Ovary (tissue), 9 donors: ENCODE measurements around the gene GLDN. TPM values are rescaled to one million over a fixed set of nuclear protein-coding genes. Genes with fewer than 3 reads are reported as not detected.

ENCODE experiments used
- DNase-seq, 5 donors: peaks; one replicate each; pipeline ENCODE4 v3.0.0-alpha.2; 2019 to 2020
- H3K27ac ChIP-seq, 2 donors: fragments of 200-600 bp; one replicate each; pipeline versions ENCODE4 v1.5.1 to v1.8.0; 2019 to 2022
- H3K27me3 ChIP-seq: fragments of 200-600 bp; one replicate; pipeline ENCODE4 v1.8.0; 2022
- H3K36me3 ChIP-seq: fragments of 200-600 bp; sonication (generic); one replicate; pipeline ENCODE4 v1.5.1; 2019
- H3K4me1 ChIP-seq: one replicate; pipeline ENCODE4 v1.8.1; 2013; ENCODE audit warnings: mild to moderate bottlenecking, moderate library complexity; ENCODE audit not compliant: insufficient read depth
- H3K4me3 ChIP-seq: fragments of 200-600 bp; sonication (generic); one replicate; pipeline ENCODE4 v1.5.1; 2017
- H3K9me3 ChIP-seq, 2 donors: fragments of 200-600 bp in 1 of 2; sonication (generic) in 1 of 2; one replicate each; pipeline versions ENCODE4 v1.5.1 to v1.8.1; 2013 to 2019; ENCODE audit warnings: mild to moderate bottlenecking in 1 of 2, moderate library complexity in 1 of 2
- CTCF ChIP-seq, 3 donors: fragments of 450-650 bp in 2 of 3; fragments of 200-600 bp in 1 of 3; IDR thresholded peaks; one replicate each; pipeline versions ENCODE4 v1.5.1 to v1.8.0; 2016 to 2022; ENCODE audit warnings: antibody characterized with exemption in 3 of 3, mild to moderate bottlenecking in 1 of 3
- EP300 ChIP-seq: sonication (generic); formaldehyde crosslinking; IDR thresholded peaks from one replicate; pipeline ENCODE4 v1.6.1; 2017; ENCODE audit warnings: antibody characterized with exemption
- POLR2A ChIP-seq: fragments of 450-650 bp; IDR thresholded peaks from one replicate; pipeline ENCODE4 v1.6.1; 2017; ENCODE audit warnings: antibody characterized with exemption, mild to moderate bottlenecking, moderate library complexity
- WGBS, 3 donors: extraction: QIAGEN DNeasy Blood & Tissue Kit in 1 of 3; methylation state at CpG; one replicate each; pipeline versions ENCODE4 v1.1.5 to v1.1.7; 2013 to 2017; 5-methylcytosine and 5-hydroxymethylcytosine counted together
- intact Hi-C, 4 donors: fragments of 100-400 bp; cut with DNase I; formaldehyde crosslinking; loops; one replicate each; pipeline versions ENCODE4 v1.11.0 to v1.15.1; 2022 to 2023
- polyA plus RNA-seq, 2 donors: library from polyadenylated mRNA; stranded (reverse); fragments of 200-250 nt in 1 of 2; fragments of 350-450 nt in 1 of 2; fragmentation: Illumina TruSeq in 1 of 2; extraction: RNeasy Lipid Tissue Mini Kit (QIAGEN cat#74804) in 1 of 2; gene quantifications; one replicate each; pipeline ENCODE4 v1.2.3, GENCODE V29; 2013 to 2014
- total RNA-seq, 7 donors: library from RNA; depleted of rRNA in 2 of 7; stranded (reverse); fragments of >200 nt in 2 of 7; fragmentation: NEBNext Ultra II Directional in 3 of 7; extraction: Animal tissue kit (Norgen Biotek cat#: 25700) in 3 of 7; gene quantifications; one replicate each; pipeline versions ENCODE4 v1.1.0 to v1.2.4, GENCODE V29; 2016 to 2023
- donor health status: DM: no; HTN: no; CAD: no; lungs with moderate emphysema.
- donor health status: DM: no; HTN: no; CAD: no.
- donor health status: Bipolar disorder and iron deficiency.
- donor health status: DM: yes; HTN: yes; CAD: no.
- donor health status: DM: no; HTN: no; CAD: no.
- donor health status: DM: yes; HTN: yes; CAD: no.

Gene GLDN
- total and polyA plus RNA-seq, 9 donors, result 0.33 to 10.3 (median 2.3) TPM; not detected in 1

DNA sequence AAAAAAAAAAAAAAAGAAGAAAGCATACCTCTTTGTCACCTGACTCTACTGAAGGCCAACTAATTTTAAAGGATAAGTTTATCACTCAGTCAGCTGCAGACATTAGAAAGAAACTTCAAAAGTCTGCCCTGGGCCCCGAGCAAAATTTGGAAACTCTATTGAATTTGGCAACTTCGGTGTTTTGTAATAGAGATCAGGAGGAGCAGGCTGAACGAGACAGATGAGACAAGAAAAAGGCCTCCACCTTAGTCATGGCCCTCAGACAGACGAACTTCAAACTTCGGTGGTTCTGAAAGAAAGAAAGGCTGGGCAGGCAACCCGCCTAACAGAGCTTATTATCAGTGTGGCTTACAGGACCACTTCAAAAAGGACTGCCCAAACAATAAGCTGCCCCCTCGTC lies 18.5 kb downstream of the GLDN start:
- Histone ChIP-seq H3K36me3 (no peaks in the 10 kb centered on the region), H3K27me3 (no peaks in the 10 kb centered on the region), H3K4me1 (no peaks in the 10 kb centered on the region), H3K27ac (no peak overlapping the region), H3K4me3 (no peak overlapping the region), H3K9me3 (no peaks in the 10 kb centered on the region)
- 55 to 81% (median 66%) methylated on average over 7 of the region's 7 CpGs for WGBS, 3 donors
- intact Hi-C loops, result no loop called here
- no peak for DNase-seq
- TF ChIP-seq CTCF (IDR thresholded peaks at IDR 0.05) (no peak), EP300 (no peak), POLR2A (no peak)

GRCh38 chr15:51363383-51363782 lies 21.9 kb downstream of the GLDN start:
- intact Hi-C loops, result no loop called here
- Histone ChIP-seq H3K4me1 (no peaks in the 10 kb centered on the region), H3K27ac (no peak overlapping the region), H3K4me3 (no peak overlapping the region), H3K36me3 (no peaks in the 10 kb centered on the region), H3K27me3 (no peaks in the 10 kb centered on the region), H3K9me3 (no peaks in the 10 kb centered on the region)
- TF ChIP-seq CTCF (IDR thresholded peaks at IDR 0.05) (no peak), POLR2A (no peak), EP300 (no peak)
- 69 to 80% (median 71%) methylated on average over 9 of the region's 9 CpGs for WGBS, 3 donors
- DNase-seq, result no peak

- no peak for TF ChIP-seq EP300
- no peak for TF ChIP-seq CTCF (IDR thresholded peaks at IDR 0.05)
- no peak for TF ChIP-seq POLR2A
- Histone ChIP-seq H3K27me3 (no peaks in the 10 kb centered on the region), H3K4me1 (peaks cover 2% of the 10 kb centered on the region), H3K36me3 (no peaks in the 10 kb centered on the region), H3K27ac (no peak overlapping the region), H3K9me3 (no peaks in the 10 kb centered on the region), H3K4me3 (no peak overlapping the region)
- 86 to 89% (median 88%) methylated on average over 6 of the region's 6 CpGs for WGBS, 3 donors
- DNase-seq, result no peak
- intact Hi-C loops, result no loop called here
Measured at GRCh38 chr15:51365417-51365816, 24.0 kb downstream of the GLDN start.

GRCh38 chr15:51366071-51366470 lies 24.6 kb downstream of the GLDN start:
- Histone ChIP-seq H3K27ac (no peak overlapping the region), H3K4me3 (no peak overlapping the region), H3K4me1 (peaks cover 2% of the 10 kb centered on the region), H3K9me3 (no peaks in the 10 kb centered on the region), H3K27me3 (no peaks in the 10 kb centered on the region), H3K36me3 (no peaks in the 10 kb centered on the region)
- 74 to 89% (median 88%) methylated on average over 5 of the region's 5 CpGs for WGBS, 3 donors
- TF ChIP-seq POLR2A, result no peak
- no peak for TF ChIP-seq EP300
- no peak for TF ChIP-seq CTCF (IDR thresholded peaks at IDR 0.05)
- intact Hi-C loops, result no loop called here
- DNase-seq, result no peak
